GM18907 (cell line): ENCODE data around the gene GFRA1.

ENCODE experiments used
- ATAC-seq: cut with Tn5 transposase; IDR thresholded peaks from one replicate; pipeline ENCODE4 v1.9.1; 2021; ENCODE audit warnings: mild to moderate bottlenecking, moderate library complexity; ENCODE audit not compliant: unreplicated experiment

GFRA1 gene

GRCh38 chr10:116201670-116202430 is 71.2 kb downstream of the GFRA1 start:
- ATAC-seq: no peak

GRCh38 chr10:116201011-116201410 is 72.0 kb downstream of the GFRA1 start:
- ATAC-seq: no peak

- no peak for ATAC-seq
Measured at GRCh38 chr10:116198676-116199035, 74.3 kb downstream of the GFRA1 start.

- ATAC-seq: no peak
Measured at GRCh38 chr10:116197946-116198675, 74.9 kb downstream of the GFRA1 start.

GRCh38 chr10:116195583-116195982 is 77.4 kb downstream of the GFRA1 start:
- ATAC-seq: no peak

- ATAC-seq: no peak
Measured at GRCh38 chr10:116195039-116195438, 78.0 kb downstream of the GFRA1 start.

GRCh38 chr10:116194061-116194460 is 78.9 kb downstream of the GFRA1 start:
- ATAC-seq: no peak

GRCh38 chr10:116190883-116191282 is 82.1 kb downstream of the GFRA1 start:
- no peak for ATAC-seq

- no peak for ATAC-seq
Measured at GRCh38 chr10:116186273-116186672, 86.7 kb downstream of the GFRA1 start.

- ATAC-seq: no peak
Measured at GRCh38 chr10:116185199-116185867, 87.7 kb downstream of the GFRA1 start.

- no peak for ATAC-seq
Measured at GRCh38 chr10:116184512-116184794, 88.6 kb downstream of the GFRA1 start.

GRCh38 chr10:116183733-116184511 is 89.1 kb downstream of the GFRA1 start:
- no peak for ATAC-seq

- ATAC-seq: no peak
Measured at GRCh38 chr10:116182426-116182825, 90.6 kb downstream of the GFRA1 start.

GRCh38 chr10:116178086-116178605 is 94.9 kb downstream of the GFRA1 start:
- no peak for ATAC-seq

- ATAC-seq: no peak
Measured at GRCh38 chr10:116175231-116175630, 97.8 kb downstream of the GFRA1 start.

GRCh38 chr10:116171505-116171904 is 101.5 kb downstream of the GFRA1 start:
- ATAC-seq: no peak

GRCh38 chr10:116170815-116171250 is 102.2 kb downstream of the GFRA1 start:
- ATAC-seq: no peak

GRCh38 chr10:116169782-116170445 is 103.1 kb downstream of the GFRA1 start:
- ATAC-seq: no peak

GRCh38 chr10:116168745-116169144 is 104.3 kb downstream of the GFRA1 start:
- no peak for ATAC-seq

GRCh38 chr10:116168329-116168728 is 104.7 kb downstream of the GFRA1 start:
- ATAC-seq: no peak
